Sciatic nerve (tissue), 1 donor: ENCODE results near the gene TMEM89. TPM values are rescaled to one million over a fixed set of nuclear protein-coding genes. Genes with fewer than 3 reads are reported as not detected.

Experiments used
- microRNA-seq: library from miRNA; unstranded; fragments of <30 nt; microRNA quantifications from one replicate; pipeline ENCODE4 v1.2.0, GENCODE V29; 2020
- total RNA-seq: library from RNA; stranded (reverse); fragmentation: NEBNext Ultra II Directional; extraction: Animal tissue kit (Norgen Biotek cat#: 25700); gene quantifications from one replicate; pipeline ENCODE4 v1.2.1, GENCODE V29; 2021
- donor health status: DM: no; HTN: no; CAD: no.

Gene TMEM89
- total RNA-seq, 1 donor from 2014 or later = not detected

Small RNA genes lying within 50 kb of the gene (microRNA-seq; reads per million reads assigned to microRNA genes)
- gene MIR4793 = not detected
- gene MIR711 = not detected

Other genes starting within 250 kb of the TMEM89 start
- gene FBXW12, start 249.6 kb downstream of the TMEM89 start, total RNA-seq = 0.27 TPM
- 121 TPM for gene PLXNB1, start 191.7 kb downstream of the TMEM89 start, total RNA-seq
- gene CCDC51, start 181.7 kb downstream of the TMEM89 start, total RNA-seq = 10.6 TPM
- gene TMA7, start 181.5 kb downstream of the TMEM89 start, total RNA-seq = 154 TPM
- gene ATRIP, start 175.0 kb downstream of the TMEM89 start, total RNA-seq = 7.5 TPM
- 138 TPM for gene SHISA5, start 117.6 kb downstream of the TMEM89 start, total RNA-seq
- gene PFKFB4, start 65.0 kb downstream of the TMEM89 start, total RNA-seq = 7.9 TPM
- gene UCN2, start 58.0 kb downstream of the TMEM89 start, total RNA-seq = not detected
- gene COL7A1, start 26.4 kb downstream of the TMEM89 start, total RNA-seq = 8.7 TPM
- 96.9 TPM for gene UQCRC1, start 12.1 kb downstream of the TMEM89 start, total RNA-seq
- gene SLC26A6, start 13.7 kb upstream of the TMEM89 start, total RNA-seq = 17.1 TPM
- gene CELSR3, start 41.1 kb upstream of the TMEM89 start, total RNA-seq = 1.5 TPM
- gene NCKIPSD, start 64.1 kb upstream of the TMEM89 start, total RNA-seq = 29.3 TPM
- gene IP6K2, start 95.5 kb upstream of the TMEM89 start, total RNA-seq = 104 TPM
- 46.5 TPM for gene PRKAR2A, start 226.1 kb upstream of the TMEM89 start, total RNA-seq